A673 (cell line): Measurements from ENCODE around the gene DTL.

Experiments
- EZH2 ChIP-seq: fragments of 200-600 bp; sonication (generic); IDR thresholded peaks from 2 replicates; pipeline ENCODE4 v1.6.1; 2017; ENCODE audit warnings: borderline replicate concordance, low read depth, mild to moderate bottlenecking, mixed read lengths, antibody characterized with exemption, low read length; ENCODE audit not compliant: poor library complexity, severe bottlenecking
- TF ChIP-seq, protein P1 (sequence below): fragments of 300-800, 200-600 bp; sonication (generic); conservative IDR thresholded peaks from 2 replicates; pipeline ENCODE4 v1.5.1; 2017; ENCODE audit warnings: low read depth, mild to moderate bottlenecking, antibody characterized with exemption, low read length, moderate library complexity, mixed read lengths

DNA sequence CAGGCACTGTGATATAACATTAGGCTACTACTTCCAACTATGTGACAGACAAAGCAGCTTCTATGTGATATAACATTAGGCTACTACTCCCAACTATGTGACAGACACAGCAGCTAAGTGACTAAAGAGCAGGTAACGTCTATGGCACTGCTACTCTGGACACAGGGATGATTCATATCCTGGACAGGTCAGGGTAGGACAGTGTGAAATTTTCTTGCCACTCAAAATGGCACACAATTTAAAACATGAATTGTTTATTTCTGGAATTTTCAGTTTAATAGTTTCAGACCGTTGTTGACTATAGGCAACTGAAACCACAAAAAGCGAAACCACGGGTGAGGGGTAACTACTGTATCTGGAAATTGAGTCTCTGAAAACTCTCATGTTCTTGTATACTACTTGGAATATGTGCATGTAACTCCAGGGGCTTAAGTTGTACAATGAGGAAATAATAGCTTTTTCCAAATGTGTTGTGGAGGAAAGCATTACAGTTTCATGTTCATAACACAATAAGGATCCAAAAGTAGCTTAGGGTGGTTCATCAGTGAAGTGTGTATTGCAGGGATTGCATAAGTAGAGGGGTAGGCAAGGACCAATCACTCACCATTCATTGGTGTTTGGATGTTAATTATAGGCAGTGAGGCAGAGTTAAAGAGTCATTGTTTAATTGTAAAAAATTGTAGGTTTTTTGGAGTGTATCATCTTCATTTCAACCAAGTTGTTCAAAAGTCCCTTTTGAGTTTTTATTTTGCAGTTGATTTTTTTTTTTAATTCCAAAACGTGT lies 5.3 kb downstream of the DTL start:
- TF ChIP-seq, protein P1, sequence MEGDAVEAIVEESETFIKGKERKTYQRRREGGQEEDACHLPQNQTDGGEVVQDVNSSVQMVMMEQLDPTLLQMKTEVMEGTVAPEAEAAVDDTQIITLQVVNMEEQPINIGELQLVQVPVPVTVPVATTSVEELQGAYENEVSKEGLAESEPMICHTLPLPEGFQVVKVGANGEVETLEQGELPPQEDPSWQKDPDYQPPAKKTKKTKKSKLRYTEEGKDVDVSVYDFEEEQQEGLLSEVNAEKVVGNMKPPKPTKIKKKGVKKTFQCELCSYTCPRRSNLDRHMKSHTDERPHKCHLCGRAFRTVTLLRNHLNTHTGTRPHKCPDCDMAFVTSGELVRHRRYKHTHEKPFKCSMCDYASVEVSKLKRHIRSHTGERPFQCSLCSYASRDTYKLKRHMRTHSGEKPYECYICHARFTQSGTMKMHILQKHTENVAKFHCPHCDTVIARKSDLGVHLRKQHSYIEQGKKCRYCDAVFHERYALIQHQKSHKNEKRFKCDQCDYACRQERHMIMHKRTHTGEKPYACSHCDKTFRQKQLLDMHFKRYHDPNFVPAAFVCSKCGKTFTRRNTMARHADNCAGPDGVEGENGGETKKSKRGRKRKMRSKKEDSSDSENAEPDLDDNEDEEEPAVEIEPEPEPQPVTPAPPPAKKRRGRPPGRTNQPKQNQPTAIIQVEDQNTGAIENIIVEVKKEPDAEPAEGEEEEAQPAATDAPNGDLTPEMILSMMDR: no peak
- no peak for TF ChIP-seq EZH2
